WTC11 (cell line): ENCODE measurements around the gene TMPRSS2. TPM values are rescaled to one million over a fixed set of nuclear protein-coding genes. Genes with fewer than 3 reads are reported as not detected.
A peak's percentile ranks its signal among the peaks of the same experiment; 100 is the strongest.

ENCODE experiments used
- ATAC-seq: fragments of 200-7000 bp; cut with Tn5 transposase; 2 replicates; pipeline ENCODE4 v1.10.0; 2021; ENCODE audit warnings: mild to moderate bottlenecking, moderate library complexity
- CTCF ChIA-PET: fragments of 300-600 bp; sonication (Branson Sonifier 250); formaldehyde crosslinking; loops from one replicate; lab custom pipeline; 2021; ENCODE audit warnings: antibody characterized with exemption; lab: Charles Lee
- POLR2A ChIA-PET: fragments of 350-600 bp; sonication (Branson Sonifier 250); formaldehyde crosslinking; loops from one replicate; lab custom pipeline; 2021; ENCODE audit warnings: antibody characterized with exemption; lab: Charles Lee
- DNase-seq: peaks from one replicate; pipeline ENCODE4 v3.0.0; 2021; ENCODE audit warnings: low spot score
- H3K27ac Mint-ChIP-seq: 2 replicates; pipeline ENCODE4 v1.8.0; 2021; ENCODE audit warnings: mixed read lengths
- H3K27me3 Mint-ChIP-seq: 2 replicates; pipeline ENCODE4 v1.8.0; 2021; ENCODE audit warnings: low read depth, mild to moderate bottlenecking, moderate library complexity, mixed read lengths
- H3K36me3 Mint-ChIP-seq: 2 replicates; pipeline ENCODE4 v1.8.0; 2021; ENCODE audit warnings: mixed read lengths
- H3K4me1 Mint-ChIP-seq: 2 replicates; pipeline ENCODE4 v1.8.0; 2022; ENCODE audit warnings: mixed read lengths
- H3K4me3 Mint-ChIP-seq: 2 replicates; pipeline ENCODE4 v1.8.0; 2021; ENCODE audit warnings: mild to moderate bottlenecking, moderate library complexity, mixed read lengths
- H3K9me3 Mint-ChIP-seq: 2 replicates; pipeline ENCODE4 v1.8.0; 2021; ENCODE audit warnings: mixed read lengths
- ATF1 ChIP-seq: sonication (generic); formaldehyde crosslinking; IDR thresholded peaks from 2 replicates; pipeline ENCODE4 v1.8.1; 2023; ENCODE audit warnings: mild to moderate bottlenecking, moderate library complexity, missing genetic modification reagents
- FOXP1 ChIP-seq: sonication (generic); formaldehyde crosslinking; IDR thresholded peaks from 2 replicates; pipeline ENCODE4 v1.8.0; 2022; ENCODE audit warnings: missing genetic modification reagents, mild to moderate bottlenecking, moderate library complexity, borderline replicate concordance
- HMGA2 ChIP-seq: fragments of 250-450 bp; sonication (Bioruptor Pico); IDR thresholded peaks from 2 replicates; pipeline ENCODE4 v1.4.0; 2021; ENCODE audit warnings: mild to moderate bottlenecking, moderate library complexity
- MXD4 ChIP-seq: fragments of 250-450 bp; sonication (Bioruptor Pico); IDR thresholded peaks from 2 replicates; pipeline ENCODE4 v1.8.0; 2021; ENCODE audit warnings: mild to moderate bottlenecking, moderate library complexity, borderline replicate concordance
- MYBL2 ChIP-seq: sonication (generic); formaldehyde crosslinking; IDR thresholded peaks from 2 replicates; pipeline ENCODE4 v1.8.1; 2023; ENCODE audit warnings: mild to moderate bottlenecking, moderate library complexity, missing genetic modification reagents
- NFE2L1 ChIP-seq: sonication (generic); formaldehyde crosslinking; IDR thresholded peaks from 2 replicates; pipeline ENCODE4 v1.8.1; 2023; ENCODE audit warnings: missing genetic modification reagents
- PRRX2 ChIP-seq: fragments of 250-450 bp; sonication (Bioruptor Pico); IDR thresholded peaks from 2 replicates; pipeline ENCODE4 v1.8.0; 2021; ENCODE audit warnings: mild to moderate bottlenecking
- SP1 ChIP-seq: sonication (generic); formaldehyde crosslinking; conservative IDR thresholded peaks from 2 replicates; pipeline ENCODE4 v1.8.1; 2022; ENCODE audit warnings: missing genetic modification reagents
- ZBTB21 ChIP-seq: sonication (generic); formaldehyde crosslinking; IDR thresholded peaks from 2 replicates; pipeline ENCODE4 v1.8.1; 2023; ENCODE audit warnings: mild to moderate bottlenecking, missing genetic modification reagents, borderline replicate concordance
- ZNF219 ChIP-seq: sonication (generic); formaldehyde crosslinking; IDR thresholded peaks from 2 replicates; pipeline ENCODE4 v1.8.0; 2023; ENCODE audit warnings: missing genetic modification reagents, mild to moderate bottlenecking, borderline replicate concordance
- ZNF396 ChIP-seq: fragments of 250-450 bp; sonication (Bioruptor Pico); IDR thresholded peaks from 2 replicates; pipeline ENCODE4 v1.8.0; 2021; ENCODE audit warnings: mild to moderate bottlenecking, moderate library complexity, borderline replicate concordance
- ZNF532 ChIP-seq: fragments of 250-450 bp; sonication (Bioruptor Pico); IDR thresholded peaks from 2 replicates; pipeline ENCODE4 v1.9.0; 2021; ENCODE audit warnings: mild to moderate bottlenecking, borderline replicate concordance
- total RNA-seq: library from RNA; stranded (reverse); gene quantifications from 3 replicates; pipeline ENCODE4 v1.2.3, GENCODE V29; 2021
- TF ChIP-seq, protein P1 (sequence below): sonication (generic); formaldehyde crosslinking; IDR thresholded peaks from 2 replicates; pipeline ENCODE4 v1.8.1; 2022; ENCODE audit warnings: missing genetic modification reagents, borderline replicate concordance
- TF ChIP-seq, protein P2 (sequence below): fragments of 250-450 bp; sonication (Bioruptor Pico); IDR thresholded peaks from 2 replicates; pipeline ENCODE4 v1.9.0; 2021; ENCODE audit warnings: mild to moderate bottlenecking

TMPRSS2 gene
- total RNA-seq, 1 experiment from 2014 or later: 8.5 TPM

GRCh38 chr21:41545500-41546359 is 37.8 kb upstream of the TMPRSS2 start:
- no peak for ATAC-seq
- H3K4me1 Mint-ChIP-seq: peaks cover 7% of the 10 kb centered on the region
- H3K27me3 Mint-ChIP-seq: no peaks in the 10 kb centered on the region; the same call in 1 of the 2 replicates
- ChIA-PET CTCF (interaction anchor here (1.4 kb wide), 1 partner anchor 262 kb away, joined by 3 read pairs; no protein-coding TSS in a partner anchor), POLR2A (no interaction called here)
- TF ChIP-seq, protein P1, sequence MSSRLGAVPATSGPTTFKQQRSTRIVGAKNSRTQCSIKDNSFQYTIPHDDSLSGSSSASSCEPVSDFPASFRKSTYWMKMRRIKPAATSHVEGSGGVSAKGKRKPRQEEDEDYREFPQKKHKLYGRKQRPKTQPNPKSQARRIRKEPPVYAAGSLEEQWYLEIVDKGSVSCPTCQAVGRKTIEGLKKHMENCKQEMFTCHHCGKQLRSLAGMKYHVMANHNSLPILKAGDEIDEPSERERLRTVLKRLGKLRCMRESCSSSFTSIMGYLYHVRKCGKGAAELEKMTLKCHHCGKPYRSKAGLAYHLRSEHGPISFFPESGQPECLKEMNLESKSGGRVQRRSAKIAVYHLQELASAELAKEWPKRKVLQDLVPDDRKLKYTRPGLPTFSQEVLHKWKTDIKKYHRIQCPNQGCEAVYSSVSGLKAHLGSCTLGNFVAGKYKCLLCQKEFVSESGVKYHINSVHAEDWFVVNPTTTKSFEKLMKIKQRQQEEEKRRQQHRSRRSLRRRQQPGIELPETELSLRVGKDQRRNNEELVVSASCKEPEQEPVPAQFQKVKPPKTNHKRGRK: peak; percentile 68; the same call in 1 of the 2 replicates
- TF ChIP-seq MYBL2: no peak
- H3K27ac Mint-ChIP-seq: no peak overlapping the region
- H3K4me3 Mint-ChIP-seq: no peak overlapping the region
- H3K36me3 Mint-ChIP-seq: no peaks in the 10 kb centered on the region
- no peaks in the 10 kb centered on the region for H3K9me3 Mint-ChIP-seq
- DNase-seq: no peak

- Mint-ChIP-seq H3K4me1 (peaks cover 7% of the 10 kb centered on the region), H3K36me3 (no peaks in the 10 kb centered on the region), H3K9me3 (no peaks in the 10 kb centered on the region), H3K4me3 (no peak overlapping the region), H3K27ac (no peak overlapping the region), H3K27me3 (no peaks in the 10 kb centered on the region; the same call in 1 of the 2 replicates)
- CTCF ChIA-PET: interaction anchor here (1.1 kb wide), 1 partner anchor 10 kb away, joined by 3 read pairs; no protein-coding TSS in a partner anchor
- DNase-seq: no peak
- POLR2A ChIA-PET: no interaction called here
- TF ChIP-seq, protein P2, sequence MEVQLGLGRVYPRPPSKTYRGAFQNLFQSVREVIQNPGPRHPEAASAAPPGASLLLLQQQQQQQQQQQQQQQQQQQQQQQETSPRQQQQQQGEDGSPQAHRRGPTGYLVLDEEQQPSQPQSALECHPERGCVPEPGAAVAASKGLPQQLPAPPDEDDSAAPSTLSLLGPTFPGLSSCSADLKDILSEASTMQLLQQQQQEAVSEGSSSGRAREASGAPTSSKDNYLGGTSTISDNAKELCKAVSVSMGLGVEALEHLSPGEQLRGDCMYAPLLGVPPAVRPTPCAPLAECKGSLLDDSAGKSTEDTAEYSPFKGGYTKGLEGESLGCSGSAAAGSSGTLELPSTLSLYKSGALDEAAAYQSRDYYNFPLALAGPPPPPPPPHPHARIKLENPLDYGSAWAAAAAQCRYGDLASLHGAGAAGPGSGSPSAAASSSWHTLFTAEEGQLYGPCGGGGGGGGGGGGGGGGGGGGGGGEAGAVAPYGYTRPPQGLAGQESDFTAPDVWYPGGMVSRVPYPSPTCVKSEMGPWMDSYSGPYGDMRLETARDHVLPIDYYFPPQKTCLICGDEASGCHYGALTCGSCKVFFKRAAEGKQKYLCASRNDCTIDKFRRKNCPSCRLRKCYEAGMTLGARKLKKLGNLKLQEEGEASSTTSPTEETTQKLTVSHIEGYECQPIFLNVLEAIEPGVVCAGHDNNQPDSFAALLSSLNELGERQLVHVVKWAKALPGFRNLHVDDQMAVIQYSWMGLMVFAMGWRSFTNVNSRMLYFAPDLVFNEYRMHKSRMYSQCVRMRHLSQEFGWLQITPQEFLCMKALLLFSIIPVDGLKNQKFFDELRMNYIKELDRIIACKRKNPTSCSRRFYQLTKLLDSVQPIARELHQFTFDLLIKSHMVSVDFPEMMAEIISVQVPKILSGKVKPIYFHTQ (CRISPR knock-in tag): no peak
- ATAC-seq: peak; percentile 74
Observed at GRCh38 chr21:41542727-41543126, 34.8 kb upstream of the TMPRSS2 start.

DNA sequence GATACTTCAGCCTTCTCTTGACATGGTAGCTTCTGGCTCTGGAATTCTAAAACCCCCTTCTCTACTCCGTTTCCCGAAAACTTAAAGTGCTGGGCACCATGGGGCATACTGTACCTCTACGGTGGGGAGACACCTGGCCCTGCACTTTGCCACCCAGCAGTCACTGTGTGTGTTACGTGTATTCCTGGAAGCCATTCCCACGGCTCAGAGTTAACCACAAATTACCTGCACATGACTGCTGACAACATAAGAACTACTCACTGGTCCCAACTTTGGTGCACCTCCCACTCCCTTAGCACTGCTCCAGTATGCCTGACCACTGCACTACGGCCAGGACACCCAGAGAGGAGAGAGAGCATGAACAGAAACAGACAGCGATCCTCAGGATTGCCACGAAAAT is 29.4 kb upstream of the TMPRSS2 start:
- CTCF ChIA-PET: interaction anchor here (1.3 kb wide), 1 partner anchor 75 kb away, joined by 4 read pairs; no protein-coding TSS in a partner anchor
- Mint-ChIP-seq H3K9me3 (no peaks in the 10 kb centered on the region), H3K27ac (no peak overlapping the region), H3K4me1 (peaks cover 19% of the 10 kb centered on the region), H3K27me3 (no peaks in the 10 kb centered on the region), H3K36me3 (no peaks in the 10 kb centered on the region), H3K4me3 (no peak overlapping the region)
- POLR2A ChIA-PET: no interaction called here
- TF ChIP-seq ZNF396 (CRISPR knock-in tag): no peak
- no peak for TF ChIP-seq HMGA2 (CRISPR knock-in tag)
- no peak for TF ChIP-seq ZBTB21
- TF ChIP-seq FOXP1 (CRISPR knock-in tag): no peak
- no peak for TF ChIP-seq NFE2L1 (CRISPR knock-in tag)
- no peak for TF ChIP-seq ATF1 (CRISPR knock-in tag)
- TF ChIP-seq PRRX2 (CRISPR knock-in tag): no peak
- TF ChIP-seq MXD4 (CRISPR knock-in tag): no peak
- TF ChIP-seq SP1 (CRISPR knock-in tag): no peak
- no peak for TF ChIP-seq ZNF532 (CRISPR knock-in tag)
- TF ChIP-seq ZNF219 (CRISPR knock-in tag): no peak
- DNase-seq: no peak
- ATAC-seq: no peak
